Putamen (tissue), 1 donor: ENCODE results near the gene NOC3L.
A peak's percentile ranks its signal among the peaks of the same experiment; 100 is the strongest.

Experiments used
- DNase-seq: peaks from one replicate; pipeline ENCODE4 v3.0.0-alpha.2; 2016; ENCODE audit warnings: low spot score

NOC3L gene

GRCh38 chr10:94303929-94304328 lies 58.8 kb downstream of the NOC3L start:
- no peak for DNase-seq

- no peak for DNase-seq
Measured at GRCh38 chr10:94300042-94300441, 62.7 kb downstream of the NOC3L start.

GRCh38 chr10:94299417-94299816 lies 63.3 kb downstream of the NOC3L start:
- DNase-seq, result no peak

GRCh38 chr10:94294168-94294567 lies 68.6 kb downstream of the NOC3L start:
- no peak for DNase-seq

- DNase-seq, result peak; percentile 8
Measured at GRCh38 chr10:94293354-94293753, 69.4 kb downstream of the NOC3L start.

- no peak for DNase-seq
Measured at GRCh38 chr10:94292434-94293090, 70.2 kb downstream of the NOC3L start.

GRCh38 chr10:94288361-94289101 lies 74.2 kb downstream of the NOC3L start:
- no peak for DNase-seq

- no peak for DNase-seq
Measured at GRCh38 chr10:94287336-94287735, 75.4 kb downstream of the NOC3L start.

GRCh38 chr10:94286901-94287300 lies 75.8 kb downstream of the NOC3L start:
- DNase-seq, result no peak

- DNase-seq, result no peak
Measured at GRCh38 chr10:94285271-94285670, 77.5 kb downstream of the NOC3L start.
